HEK293 (cell line): ENCODE results near the gene MYCBPAP.

Experiments used
- AEBP2 ChIP-seq: fragments of 450-650 bp; formaldehyde crosslinking; IDR thresholded peaks from 2 replicates; pipeline ENCODE4 v1.5.1; 2016; ENCODE audit warnings: missing biosample characterization, missing genetic modification characterization, borderline replicate concordance
- KLF17 ChIP-seq: fragments of 450-650 bp; formaldehyde crosslinking; IDR thresholded peaks from 2 replicates; pipeline ENCODE4 v1.5.1; 2016; ENCODE audit warnings: missing biosample characterization, missing genetic modification characterization
- KLF9 ChIP-seq: fragments of 450-650 bp; formaldehyde crosslinking; IDR thresholded peaks from 2 replicates; pipeline ENCODE4 v1.5.1; 2016; ENCODE audit warnings: missing biosample characterization, missing genetic modification characterization, low read depth
- MZF1 ChIP-seq: fragments of 450-650 bp; formaldehyde crosslinking; IDR thresholded peaks from 2 replicates; pipeline ENCODE4 v1.5.1; 2017; ENCODE audit warnings: missing biosample characterization, missing genetic modification characterization, borderline replicate concordance
- SP7 ChIP-seq: fragments of 450-650 bp; formaldehyde crosslinking; IDR thresholded peaks from 2 replicates; pipeline ENCODE4 v1.5.1; 2016; ENCODE audit warnings: missing biosample characterization, missing genetic modification characterization
- TRIM28 ChIP-seq: IDR thresholded peaks from 2 replicates; pipeline ENCODE4 v1.6.1; 2011; ENCODE audit warnings: low read length, control low read depth, borderline replicate concordance
- YY1 ChIP-seq: fragments of 450-650 bp; formaldehyde crosslinking; IDR thresholded peaks from 2 replicates; pipeline ENCODE4 v1.5.1; 2018; ENCODE audit warnings: missing biosample characterization, missing genetic modification characterization
- ZBTB6 ChIP-seq: fragments of 450-650 bp; formaldehyde crosslinking; IDR thresholded peaks from 2 replicates; pipeline ENCODE4 v1.5.1; 2017; ENCODE audit warnings: missing biosample characterization, missing genetic modification characterization
- ZBTB8A ChIP-seq: fragments of 450-650 bp; formaldehyde crosslinking; IDR thresholded peaks from 2 replicates; pipeline ENCODE4 v1.5.1; 2016; ENCODE audit warnings: missing biosample characterization, missing genetic modification characterization
- ZIC2 ChIP-seq: fragments of 450-650 bp; formaldehyde crosslinking; IDR thresholded peaks from 2 replicates; pipeline ENCODE4 v1.5.1; 2016; ENCODE audit warnings: missing biosample characterization, missing genetic modification characterization
- ZNF184 ChIP-seq: fragments of 450-650 bp; IDR thresholded peaks from 2 replicates; pipeline ENCODE4 v1.5.1; 2018; ENCODE audit warnings: missing biosample characterization, mild to moderate bottlenecking, missing genetic modification characterization
- ZNF335 ChIP-seq: fragments of 450-650 bp; formaldehyde crosslinking; conservative IDR thresholded peaks from 2 replicates; pipeline ENCODE4 v1.5.1; 2016; ENCODE audit warnings: missing biosample characterization, missing genetic modification characterization
- ZNF501 ChIP-seq: fragments of 450-650 bp; formaldehyde crosslinking; IDR thresholded peaks from 2 replicates; pipeline ENCODE4 v1.5.1; 2016; ENCODE audit warnings: missing biosample characterization, missing genetic modification characterization
- ZNF560 ChIP-seq: fragments of 450-650 bp; formaldehyde crosslinking; IDR thresholded peaks from 2 replicates; pipeline ENCODE4 v1.5.1; 2017; ENCODE audit warnings: missing biosample characterization, missing genetic modification characterization, borderline replicate concordance
- ZNF561 ChIP-seq: fragments of 450-650 bp; IDR thresholded peaks from 2 replicates; pipeline ENCODE4 v1.5.1; 2018; ENCODE audit warnings: missing biosample characterization, missing genetic modification characterization, borderline replicate concordance
- ZNF654 ChIP-seq: fragments of 450-650 bp; formaldehyde crosslinking; IDR thresholded peaks from 2 replicates; pipeline ENCODE4 v1.5.1; 2016; ENCODE audit warnings: low read depth, missing biosample characterization, missing genetic modification characterization
- ZNF660 ChIP-seq: fragments of 450-650 bp; IDR thresholded peaks from 2 replicates; pipeline ENCODE4 v1.5.1; 2018; ENCODE audit warnings: missing biosample characterization, mild to moderate bottlenecking, missing genetic modification characterization
- ZNF677 ChIP-seq: fragments of 450-650 bp; IDR thresholded peaks from 2 replicates; pipeline ENCODE4 v1.5.0; 2018; ENCODE audit warnings: missing biosample characterization, mild to moderate bottlenecking, missing genetic modification characterization, moderate library complexity
- ZNF768 ChIP-seq: fragments of 450-650 bp; formaldehyde crosslinking; IDR thresholded peaks from 2 replicates; pipeline ENCODE4 v1.5.1; 2018; ENCODE audit warnings: missing biosample characterization, mild to moderate bottlenecking, missing genetic modification characterization
- ZNF791 ChIP-seq: fragments of 450-650 bp; formaldehyde crosslinking; IDR thresholded peaks from 2 replicates; pipeline ENCODE4 v1.5.1; 2016; ENCODE audit warnings: missing biosample characterization, missing genetic modification characterization
- ZXDB ChIP-seq: fragments of 450-650 bp; formaldehyde crosslinking; IDR thresholded peaks from 2 replicates; pipeline ENCODE4 v1.5.1; 2016; ENCODE audit warnings: missing biosample characterization, missing genetic modification characterization
- TF ChIP-seq, protein P1 (sequence below): fragments of 450-650 bp; IDR thresholded peaks from 2 replicates; pipeline ENCODE4 v1.5.1; 2018; ENCODE audit warnings: missing biosample characterization, missing genetic modification characterization
- TF ChIP-seq, protein P2 (sequence below): fragments of 450-650 bp; formaldehyde crosslinking; IDR thresholded peaks from 2 replicates; pipeline ENCODE4 v1.5.1; 2016; ENCODE audit warnings: missing biosample characterization, missing genetic modification characterization
- TF ChIP-seq, protein P3 (sequence below): fragments of 450-650 bp; formaldehyde crosslinking; conservative IDR thresholded peaks from 2 replicates; pipeline ENCODE4 v1.5.1; 2016; ENCODE audit warnings: low read depth, missing biosample characterization, missing genetic modification characterization

MYCBPAP gene

GRCh38 chr17:50478391-50479381 is 29.6 kb upstream of the MYCBPAP start, which contains the start of gene RSAD1 (continued):
- no peak for TF ChIP-seq AEBP2 (tag by site-specific recombination)
- peak; percentile 32 for TF ChIP-seq ZIC2
- peak; percentile 95 for TF ChIP-seq ZNF561
- 0 out of 2 replicates have a peak, but pooled peaks have one; percentile 40 for TF ChIP-seq ZXDB
- TF ChIP-seq ZNF654 (tag by site-specific recombination): peak; percentile 22; the same call in 1 of the 2 replicates
- peak; percentile 95 for TF ChIP-seq ZNF660 (tag by site-specific recombination)
- peak; percentile 68; the same call in 1 of the 2 replicates for TF ChIP-seq ZNF184
- TF ChIP-seq ZNF335 (tag by site-specific recombination): peak; percentile 86
- TF ChIP-seq, protein P1, sequence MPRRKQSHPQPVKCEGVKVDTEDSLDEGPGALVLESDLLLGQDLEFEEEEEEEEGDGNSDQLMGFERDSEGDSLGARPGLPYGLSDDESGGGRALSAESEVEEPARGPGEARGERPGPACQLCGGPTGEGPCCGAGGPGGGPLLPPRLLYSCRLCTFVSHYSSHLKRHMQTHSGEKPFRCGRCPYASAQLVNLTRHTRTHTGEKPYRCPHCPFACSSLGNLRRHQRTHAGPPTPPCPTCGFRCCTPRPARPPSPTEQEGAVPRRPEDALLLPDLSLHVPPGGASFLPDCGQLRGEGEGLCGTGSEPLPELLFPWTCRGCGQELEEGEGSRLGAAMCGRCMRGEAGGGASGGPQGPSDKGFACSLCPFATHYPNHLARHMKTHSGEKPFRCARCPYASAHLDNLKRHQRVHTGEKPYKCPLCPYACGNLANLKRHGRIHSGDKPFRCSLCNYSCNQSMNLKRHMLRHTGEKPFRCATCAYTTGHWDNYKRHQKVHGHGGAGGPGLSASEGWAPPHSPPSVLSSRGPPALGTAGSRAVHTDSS (tag by site-specific recombination): 0 out of 2 replicates have a peak, but pooled peaks have one; percentile 28
- no peak for TF ChIP-seq ZNF501
- TF ChIP-seq KLF17 (tag by site-specific recombination): peak; percentile 15
- no peak for TF ChIP-seq ZNF791 (tag by site-specific recombination)
- TF ChIP-seq, protein P2, sequence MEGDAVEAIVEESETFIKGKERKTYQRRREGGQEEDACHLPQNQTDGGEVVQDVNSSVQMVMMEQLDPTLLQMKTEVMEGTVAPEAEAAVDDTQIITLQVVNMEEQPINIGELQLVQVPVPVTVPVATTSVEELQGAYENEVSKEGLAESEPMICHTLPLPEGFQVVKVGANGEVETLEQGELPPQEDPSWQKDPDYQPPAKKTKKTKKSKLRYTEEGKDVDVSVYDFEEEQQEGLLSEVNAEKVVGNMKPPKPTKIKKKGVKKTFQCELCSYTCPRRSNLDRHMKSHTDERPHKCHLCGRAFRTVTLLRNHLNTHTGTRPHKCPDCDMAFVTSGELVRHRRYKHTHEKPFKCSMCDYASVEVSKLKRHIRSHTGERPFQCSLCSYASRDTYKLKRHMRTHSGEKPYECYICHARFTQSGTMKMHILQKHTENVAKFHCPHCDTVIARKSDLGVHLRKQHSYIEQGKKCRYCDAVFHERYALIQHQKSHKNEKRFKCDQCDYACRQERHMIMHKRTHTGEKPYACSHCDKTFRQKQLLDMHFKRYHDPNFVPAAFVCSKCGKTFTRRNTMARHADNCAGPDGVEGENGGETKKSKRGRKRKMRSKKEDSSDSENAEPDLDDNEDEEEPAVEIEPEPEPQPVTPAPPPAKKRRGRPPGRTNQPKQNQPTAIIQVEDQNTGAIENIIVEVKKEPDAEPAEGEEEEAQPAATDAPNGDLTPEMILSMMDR: peak; percentile 83; the same call in 1 of the 2 replicates
- 0 out of 2 replicates have a peak, but pooled peaks have one; percentile 25 for TF ChIP-seq ZNF677 (tag by site-specific recombination)
- TF ChIP-seq YY1 (tag by site-specific recombination): peak; percentile 79; the same call in 1 of the 2 replicates
- TF ChIP-seq, protein P3, sequence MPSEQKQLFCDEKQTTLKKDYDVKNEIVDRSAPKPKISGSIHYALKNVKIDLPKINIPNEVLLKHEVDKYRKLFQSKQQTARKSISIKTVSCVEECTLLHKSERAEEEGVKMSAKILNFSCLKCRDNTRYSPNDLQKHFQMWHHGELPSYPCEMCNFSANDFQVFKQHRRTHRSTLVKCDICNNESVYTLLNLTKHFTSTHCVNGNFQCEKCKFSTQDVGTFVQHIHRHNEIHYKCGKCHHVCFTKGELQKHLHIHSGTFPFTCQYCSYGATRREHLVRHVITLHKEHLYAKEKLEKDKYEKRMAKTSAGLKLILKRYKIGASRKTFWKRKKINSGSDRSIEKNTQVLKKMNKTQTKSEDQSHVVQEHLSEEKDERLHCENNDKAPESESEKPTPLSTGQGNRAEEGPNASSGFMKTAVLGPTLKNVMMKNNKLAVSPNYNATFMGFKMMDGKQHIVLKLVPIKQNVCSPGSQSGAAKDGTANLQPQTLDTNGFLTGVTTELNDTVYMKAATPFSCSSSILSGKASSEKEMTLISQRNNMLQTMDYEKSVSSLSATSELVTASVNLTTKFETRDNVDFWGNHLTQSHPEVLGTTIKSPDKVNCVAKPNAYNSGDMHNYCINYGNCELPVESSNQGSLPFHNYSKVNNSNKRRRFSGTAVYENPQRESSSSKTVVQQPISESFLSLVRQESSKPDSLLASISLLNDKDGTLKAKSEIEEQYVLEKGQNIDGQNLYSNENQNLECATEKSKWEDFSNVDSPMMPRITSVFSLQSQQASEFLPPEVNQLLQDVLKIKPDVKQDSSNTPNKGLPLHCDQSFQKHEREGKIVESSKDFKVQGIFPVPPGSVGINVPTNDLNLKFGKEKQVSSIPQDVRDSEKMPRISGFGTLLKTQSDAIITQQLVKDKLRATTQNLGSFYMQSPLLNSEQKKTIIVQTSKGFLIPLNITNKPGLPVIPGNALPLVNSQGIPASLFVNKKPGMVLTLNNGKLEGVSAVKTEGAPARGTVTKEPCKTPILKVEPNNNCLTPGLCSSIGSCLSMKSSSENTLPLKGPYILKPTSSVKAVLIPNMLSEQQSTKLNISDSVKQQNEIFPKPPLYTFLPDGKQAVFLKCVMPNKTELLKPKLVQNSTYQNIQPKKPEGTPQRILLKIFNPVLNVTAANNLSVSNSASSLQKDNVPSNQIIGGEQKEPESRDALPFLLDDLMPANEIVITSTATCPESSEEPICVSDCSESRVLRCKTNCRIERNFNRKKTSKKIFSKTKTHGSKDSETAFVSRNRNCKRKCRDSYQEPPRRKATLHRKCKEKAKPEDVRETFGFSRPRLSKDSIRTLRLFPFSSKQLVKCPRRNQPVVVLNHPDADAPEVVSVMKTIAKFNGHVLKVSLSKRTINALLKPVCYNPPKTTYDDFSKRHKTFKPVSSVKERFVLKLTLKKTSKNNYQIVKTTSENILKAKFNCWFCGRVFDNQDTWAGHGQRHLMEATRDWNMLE: peak; percentile 39
- peak; percentile 84 for TF ChIP-seq ZBTB8A (tag by site-specific recombination)
- TF ChIP-seq ZNF560: no peak
- TF ChIP-seq SP7 (tag by site-specific recombination): peak; percentile 40; the same call in 1 of the 2 replicates
- TF ChIP-seq KLF9 (tag by site-specific recombination): peak; percentile 44; the same call in 1 of the 2 replicates
- peak; percentile 51 for TF ChIP-seq TRIM28
- TF ChIP-seq ZBTB6 (tag by site-specific recombination): peak; percentile 57; the same call in 1 of the 2 replicates
- peak; percentile 46; the same call in 1 of the 2 replicates for TF ChIP-seq MZF1 (tag by site-specific recombination)
- no peak for TF ChIP-seq ZNF768
- TF ChIP-seq, all 188 proteins: peak for 41
